ENCODE measurements around the gene RPL29.
"Not testable (repeated sequence)": the region's sequence is repeated elsewhere in the genome, so short reads cannot be mapped to it uniquely, and the experiment has no call there.

The RPL29 gene

DNA sequence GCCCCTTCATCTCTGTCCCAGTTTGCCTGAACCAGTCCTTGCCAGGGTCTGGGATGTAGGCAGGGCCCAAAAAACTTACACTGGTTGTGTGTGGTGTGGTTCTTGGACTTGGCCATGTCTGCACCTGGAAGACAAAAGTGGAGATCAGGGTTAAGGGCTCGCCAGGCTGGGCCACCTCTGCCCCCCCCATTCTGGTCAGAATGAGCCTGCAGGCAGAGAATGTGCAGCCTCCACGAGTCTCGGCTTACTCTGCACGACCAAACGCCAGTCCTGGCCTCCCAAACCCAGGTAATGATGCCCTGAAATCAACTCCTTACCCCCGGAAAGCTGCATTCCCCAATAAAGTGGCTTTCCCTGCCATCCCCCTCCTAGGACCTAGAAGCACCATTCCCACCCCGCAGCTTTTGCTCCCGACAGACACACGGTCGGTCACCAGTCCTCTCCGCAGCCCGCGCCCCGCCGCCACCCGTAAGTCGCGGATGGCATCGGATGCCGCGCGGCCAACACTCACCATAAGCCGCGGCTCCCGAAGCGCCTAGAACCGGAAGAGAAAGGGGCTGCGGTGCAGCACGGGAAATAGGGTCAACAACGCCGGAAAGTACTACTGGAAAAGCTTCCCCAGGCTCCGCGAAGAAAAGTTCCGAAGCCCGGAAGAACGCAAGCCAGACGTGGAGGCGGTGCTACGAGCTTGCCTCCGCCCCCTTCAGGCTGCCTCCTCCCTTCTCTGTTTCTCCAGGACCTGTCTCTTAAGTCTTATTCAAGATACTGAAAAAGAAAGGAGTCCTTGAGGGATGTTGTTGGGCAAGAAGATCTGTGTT lies at the start of gene RPL29:
Gene RPL29 (minus strand): TSS at position 550 of the 818 bp plus-strand sequence. CDS start 434 bp downstream, at position 116.
- DNase-seq = peak; percentile 50

- no peak for DNase-seq
Observed at GRCh38 chr3:52044869-52045619, 49.3 kb upstream of the RPL29 start.

DNA sequence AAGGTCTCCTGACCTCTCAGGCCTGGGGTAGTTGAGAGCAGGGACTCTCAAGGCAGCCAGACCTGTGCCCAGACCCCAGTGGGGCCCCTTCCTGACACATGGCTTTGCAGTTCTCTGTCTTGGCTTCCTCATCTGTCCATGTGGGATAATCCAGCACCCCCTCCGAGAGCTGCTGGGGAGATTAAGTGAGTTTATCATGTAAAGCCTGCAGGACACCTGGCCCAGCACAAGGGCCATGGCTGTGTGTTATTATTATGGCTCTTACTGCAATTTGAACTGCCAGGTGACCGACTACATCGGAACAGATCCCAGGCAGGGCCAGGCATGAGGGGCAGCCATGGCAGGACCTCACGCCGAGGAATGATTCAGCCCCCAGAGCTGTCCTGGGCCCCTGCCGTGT lies 48.1 kb upstream of the RPL29 start:
- DNase-seq = no peak

DNA sequence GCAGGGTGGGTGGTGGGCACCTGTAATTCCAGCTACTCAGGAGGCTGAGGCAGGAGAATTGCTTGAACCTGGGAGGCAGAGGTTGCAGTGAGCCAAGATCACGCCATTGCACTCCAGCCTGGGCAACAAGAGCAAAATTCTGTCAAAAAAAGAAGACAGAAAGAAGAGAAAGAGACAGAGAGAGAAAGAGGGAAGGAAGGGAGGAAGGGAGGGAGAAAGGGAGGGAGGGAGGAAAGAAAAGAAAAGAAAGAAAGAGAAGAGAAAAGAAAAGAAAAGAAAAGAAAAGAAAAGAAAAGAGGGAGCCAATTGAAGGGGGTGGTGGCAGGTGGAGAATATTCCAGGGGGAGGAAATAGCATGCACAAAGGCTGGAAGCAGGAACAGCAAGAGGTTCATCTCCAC lies 47.3 kb upstream of the RPL29 start:
- not testable (repeated sequence) for DNase-seq

GRCh38 chr3:52041118-52041731 lies 45.5 kb upstream of the RPL29 start:
- no peak for DNase-seq

- DNase-seq = no peak
Observed at GRCh38 chr3:52040600-52040999, 44.9 kb upstream of the RPL29 start.

DNA sequence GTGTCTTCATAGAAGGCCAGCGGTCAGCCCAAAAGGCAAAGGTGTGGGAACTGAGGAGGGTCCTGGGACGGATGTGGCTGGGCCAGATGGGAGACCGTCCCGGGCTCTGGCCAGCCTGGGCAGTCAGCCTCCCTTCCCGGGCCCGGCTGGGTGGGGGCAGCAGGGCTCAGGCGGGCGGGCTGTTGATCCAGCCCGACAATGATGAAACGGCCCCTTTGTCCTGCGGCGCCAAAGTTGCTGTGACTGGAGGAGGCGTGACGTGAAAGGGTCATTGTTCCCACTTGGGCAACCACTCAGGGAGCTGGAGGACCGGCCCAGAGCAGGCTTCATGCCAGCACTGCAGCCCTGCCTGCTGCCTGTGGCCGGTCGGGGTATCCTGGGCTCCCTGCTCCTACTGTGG lies 44.2 kb upstream of the RPL29 start:
- DNase-seq = no peak

DNA sequence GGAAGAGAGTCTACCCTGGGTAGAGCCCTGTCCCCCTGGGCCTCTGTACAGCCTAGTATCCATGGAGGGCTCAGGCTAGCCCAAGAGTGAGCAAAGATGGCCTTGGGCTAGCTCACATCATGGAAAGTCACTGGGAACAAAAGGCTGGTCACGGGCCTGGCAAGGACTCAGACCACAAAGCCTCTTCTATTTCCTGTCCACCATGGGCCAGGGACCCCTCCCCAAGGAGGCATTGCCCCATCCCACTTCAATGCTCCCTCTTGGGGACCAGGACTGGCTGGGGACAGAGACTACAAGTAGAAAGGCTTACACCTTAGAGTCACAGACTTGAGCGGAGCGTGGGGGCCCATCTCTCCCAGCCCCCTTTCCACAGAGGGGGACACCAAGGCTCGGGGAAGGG lies 43.7 kb upstream of the RPL29 start:
- DNase-seq = no peak

GRCh38 chr3:52038227-52038626 lies 42.5 kb upstream of the RPL29 start:
- no peak for DNase-seq

- DNase-seq = no peak
Observed at GRCh38 chr3:52037291-52037690, 41.6 kb upstream of the RPL29 start.

GRCh38 chr3:52036829-52037228 lies 41.1 kb upstream of the RPL29 start:
- DNase-seq = no peak

DNA sequence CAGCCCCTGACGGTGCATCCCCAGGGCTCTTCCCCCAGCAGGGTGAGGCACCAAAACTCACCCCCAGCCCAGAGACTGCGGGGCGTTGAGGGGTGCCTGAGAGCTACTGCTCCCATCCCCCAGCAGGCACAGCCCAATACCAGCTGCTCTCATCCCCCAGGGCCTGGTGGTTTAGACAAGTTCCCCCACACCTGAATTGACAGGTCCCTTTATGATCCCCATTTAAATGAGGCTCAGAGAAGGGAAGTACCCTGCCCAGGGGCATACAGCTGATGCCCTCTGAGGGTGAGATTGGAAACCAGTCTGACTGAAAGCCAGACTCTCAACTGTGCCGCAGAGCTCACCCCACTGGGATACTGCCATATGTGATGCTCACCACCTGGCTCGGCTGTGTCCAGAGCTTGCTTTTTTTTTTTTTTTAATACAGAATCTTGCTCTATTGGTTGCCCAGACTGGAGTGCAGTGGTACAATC lies 40.6 kb upstream of the RPL29 start:
- no peak for DNase-seq

- DNase-seq = no peak
Observed at GRCh38 chr3:52034651-52035050, 39.0 kb upstream of the RPL29 start.

DNA sequence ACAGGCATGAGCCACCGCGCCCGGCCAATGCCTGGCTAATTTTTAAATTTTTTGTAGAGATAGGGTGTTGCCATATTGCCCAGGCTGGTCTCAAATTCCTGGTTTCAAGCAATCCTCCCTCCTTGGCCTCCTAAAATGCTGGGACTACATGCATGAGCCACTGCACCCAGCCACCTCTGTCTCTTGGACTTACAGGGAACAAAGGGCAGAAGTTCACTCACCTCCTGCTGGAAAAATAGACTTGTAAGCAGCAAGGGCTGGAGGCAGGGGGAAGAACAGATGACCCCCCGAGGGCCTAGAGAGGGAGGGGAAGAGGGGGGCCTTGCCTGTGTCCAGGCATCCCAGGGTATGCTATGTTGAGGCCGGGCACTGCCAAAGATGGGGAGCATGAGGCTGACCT lies 38.5 kb upstream of the RPL29 start:
- no peak for DNase-seq

DNA sequence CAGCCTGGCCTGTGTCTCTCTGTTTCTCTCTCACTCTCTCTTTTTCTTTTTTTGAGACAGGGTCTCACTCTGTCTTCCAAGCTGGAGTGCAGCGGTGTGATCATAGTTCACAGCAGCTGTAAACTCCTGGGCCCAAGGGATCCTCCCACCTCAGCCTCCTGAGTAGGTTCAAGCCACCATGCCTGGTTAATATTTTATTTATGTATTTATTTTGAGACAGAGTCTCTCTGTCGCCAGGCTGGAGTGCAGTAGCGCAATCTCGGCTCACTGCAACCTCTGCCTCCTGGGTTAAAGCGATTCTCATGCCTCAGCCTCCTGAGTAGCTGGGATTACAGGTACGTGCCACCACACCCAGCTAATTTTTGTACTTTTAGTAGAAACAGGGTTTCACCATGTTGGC lies 38.1 kb upstream of the RPL29 start:
- DNase-seq = not testable (repeated sequence)

DNA sequence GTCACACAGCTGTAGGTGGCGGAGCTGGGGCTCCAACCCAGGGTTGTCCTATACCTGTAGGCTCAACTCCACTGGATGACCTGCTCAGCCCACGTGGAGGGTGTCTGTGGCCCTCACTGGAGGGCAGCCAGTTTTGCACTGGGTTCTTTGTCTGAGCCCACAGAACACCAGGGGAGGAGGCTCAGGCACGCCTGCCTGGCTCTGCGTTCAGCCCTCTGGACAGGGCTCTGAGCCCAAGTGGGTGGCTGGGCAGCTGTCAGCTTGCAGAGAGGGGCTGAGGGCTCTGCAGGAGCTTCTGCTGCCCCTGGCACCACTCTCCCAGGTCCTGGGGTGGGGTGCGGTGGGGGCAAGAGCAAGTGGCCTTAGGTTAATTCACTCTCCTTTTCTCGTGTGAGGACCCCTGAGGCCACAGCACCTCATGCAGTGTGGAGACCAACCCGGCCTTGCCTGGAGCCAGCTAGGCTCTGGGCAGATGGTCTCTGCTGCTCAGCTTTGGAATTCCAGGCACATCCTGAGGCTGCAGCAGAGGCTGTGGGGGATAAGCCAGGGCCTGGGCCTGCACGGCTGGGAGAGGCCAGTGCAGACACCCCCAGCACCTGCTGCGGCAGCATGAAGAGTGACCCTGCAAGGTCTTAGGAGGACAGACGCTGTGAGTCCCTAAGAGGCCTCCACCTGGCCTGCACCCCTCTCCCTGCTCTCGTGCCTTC lies 37.2 kb upstream of the RPL29 start:
- no peak for DNase-seq

DNA sequence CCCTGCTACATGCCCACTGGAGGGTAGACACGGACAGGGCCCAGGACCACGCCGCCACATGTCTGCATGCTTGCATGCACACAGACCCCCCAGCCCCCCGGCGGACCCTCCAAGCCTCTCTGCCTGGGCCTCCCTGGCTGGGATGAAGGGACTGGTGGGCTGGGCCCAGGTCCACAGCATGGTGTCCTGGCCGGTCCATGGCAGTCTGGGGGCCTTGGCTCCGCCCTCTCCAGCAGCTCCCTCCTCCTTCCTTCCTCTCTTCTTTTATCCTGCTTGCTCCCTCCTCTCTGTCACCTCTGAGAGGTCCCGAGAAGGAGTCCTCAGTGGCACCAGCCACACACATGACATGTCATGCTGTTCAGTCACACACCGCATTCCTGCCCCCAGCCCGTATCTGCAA lies 36.2 kb upstream of the RPL29 start:
- DNase-seq = no peak

- DNase-seq = no peak
Observed at GRCh38 chr3:52030714-52031310, 35.1 kb upstream of the RPL29 start.

DNA sequence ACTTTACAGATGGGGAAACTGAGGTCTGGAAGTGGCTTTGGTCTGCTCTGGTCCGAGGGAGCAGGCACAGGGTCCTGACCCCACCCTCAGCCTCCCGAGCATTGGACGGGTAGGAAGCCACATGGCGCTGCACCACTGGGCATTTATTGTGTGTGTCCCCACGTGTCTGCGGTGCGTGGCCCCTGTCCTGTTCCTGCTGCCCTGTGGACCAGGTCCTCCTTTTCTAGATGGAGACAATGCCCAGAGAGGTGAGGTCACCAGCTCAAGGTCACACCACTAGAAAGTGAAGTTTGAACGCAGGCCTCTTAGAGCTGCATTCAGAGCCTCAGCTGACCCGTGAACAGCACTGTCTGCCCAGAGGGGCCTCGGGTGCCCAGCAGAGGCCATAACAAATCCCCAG lies 33.8 kb upstream of the RPL29 start:
- DNase-seq = no peak

- DNase-seq = no peak
Observed at GRCh38 chr3:52029053-52029452, 33.4 kb upstream of the RPL29 start.

- no peak for DNase-seq
Observed at GRCh38 chr3:52028572-52028971, 32.9 kb upstream of the RPL29 start.

GRCh38 chr3:52026041-52026440 lies 30.3 kb upstream of the RPL29 start:
- no peak for DNase-seq

DNA sequence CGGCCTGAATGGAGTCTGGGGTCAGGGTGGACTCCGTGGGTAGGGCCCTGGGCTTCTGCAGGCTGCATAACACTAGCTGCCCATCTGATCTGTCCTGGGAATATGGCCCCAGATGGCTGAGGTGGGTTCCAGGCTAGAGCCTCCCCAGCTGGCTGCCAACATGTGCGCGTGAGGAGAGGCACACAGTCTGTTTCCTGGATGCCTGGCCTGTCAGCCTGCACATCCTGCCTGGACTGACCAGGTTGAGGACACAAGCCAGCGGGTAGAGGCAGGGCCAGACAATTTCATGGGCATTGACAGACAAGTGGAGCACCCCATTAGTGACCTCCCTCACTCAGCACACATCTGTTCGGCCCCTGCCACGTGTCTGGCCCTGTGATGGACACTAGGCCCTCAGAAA lies 29.8 kb upstream of the RPL29 start:
- DNase-seq = no peak

All from NCI-H2081 treated with DMSO at 0.1 percent for 48 hours (cell line).